Fibroblast of peridontal ligament (primary cell): ENCODE measurements around the gene KLHDC10.
"Not testable (repeated sequence)": the region's sequence is repeated elsewhere in the genome, so short reads cannot be mapped to it uniquely, and the experiment has no call there.

ENCODE experiments used
- DNase-seq: peaks from one replicate; pipeline ENCODE4 v3.0.0-alpha.2; 2010; ENCODE audit errors: extremely low read depth

Gene KLHDC10

DNA sequence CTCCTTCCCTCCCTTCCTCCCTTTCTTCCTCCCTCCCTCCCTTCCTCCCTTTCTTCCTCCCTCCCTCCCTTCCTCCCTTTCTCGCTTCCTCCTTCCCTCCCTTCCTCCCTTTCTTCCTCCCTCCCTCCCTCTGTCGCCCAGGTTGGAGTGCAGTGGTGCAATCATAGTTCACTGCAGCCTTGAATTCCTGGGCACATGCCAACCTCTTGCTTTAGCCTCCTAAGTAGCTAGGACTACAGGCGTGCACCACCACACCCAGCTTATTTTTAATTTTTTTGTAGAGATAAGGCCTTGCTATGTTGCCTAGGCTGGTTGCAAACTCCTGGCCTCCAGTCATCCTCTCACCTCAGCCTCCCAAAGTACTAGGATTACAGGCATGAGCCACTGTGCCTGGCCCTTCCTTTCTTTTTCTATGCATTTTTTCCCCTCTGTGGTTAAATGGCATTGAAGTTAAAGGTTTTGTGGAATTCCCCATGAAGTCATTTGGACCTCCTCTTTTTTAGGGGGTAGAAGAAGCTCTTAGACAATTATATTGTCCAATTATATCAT lies 9.6 kb downstream of the KLHDC10 start:
- DNase-seq: no peak

DNA sequence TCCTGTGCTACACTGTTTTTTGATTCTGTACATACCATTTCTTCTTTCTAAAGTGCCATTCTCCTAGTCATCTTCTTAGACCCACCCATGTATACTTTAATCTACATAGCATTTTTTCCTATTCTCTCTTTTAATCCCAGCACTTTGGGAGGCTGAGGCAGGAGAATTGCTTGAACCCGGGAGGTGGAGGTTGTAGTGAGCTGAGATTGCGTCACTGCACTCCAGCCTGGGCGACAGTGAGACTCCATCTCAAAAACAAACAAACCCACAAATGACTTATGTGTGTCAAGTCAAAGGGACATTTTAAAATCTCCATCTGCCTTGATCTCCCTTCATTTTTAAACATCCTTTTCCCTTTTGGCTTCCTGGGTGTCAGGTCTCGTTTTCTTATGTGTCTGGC lies 13.2 kb downstream of the KLHDC10 start:
- DNase-seq: not testable (repeated sequence)

DNA sequence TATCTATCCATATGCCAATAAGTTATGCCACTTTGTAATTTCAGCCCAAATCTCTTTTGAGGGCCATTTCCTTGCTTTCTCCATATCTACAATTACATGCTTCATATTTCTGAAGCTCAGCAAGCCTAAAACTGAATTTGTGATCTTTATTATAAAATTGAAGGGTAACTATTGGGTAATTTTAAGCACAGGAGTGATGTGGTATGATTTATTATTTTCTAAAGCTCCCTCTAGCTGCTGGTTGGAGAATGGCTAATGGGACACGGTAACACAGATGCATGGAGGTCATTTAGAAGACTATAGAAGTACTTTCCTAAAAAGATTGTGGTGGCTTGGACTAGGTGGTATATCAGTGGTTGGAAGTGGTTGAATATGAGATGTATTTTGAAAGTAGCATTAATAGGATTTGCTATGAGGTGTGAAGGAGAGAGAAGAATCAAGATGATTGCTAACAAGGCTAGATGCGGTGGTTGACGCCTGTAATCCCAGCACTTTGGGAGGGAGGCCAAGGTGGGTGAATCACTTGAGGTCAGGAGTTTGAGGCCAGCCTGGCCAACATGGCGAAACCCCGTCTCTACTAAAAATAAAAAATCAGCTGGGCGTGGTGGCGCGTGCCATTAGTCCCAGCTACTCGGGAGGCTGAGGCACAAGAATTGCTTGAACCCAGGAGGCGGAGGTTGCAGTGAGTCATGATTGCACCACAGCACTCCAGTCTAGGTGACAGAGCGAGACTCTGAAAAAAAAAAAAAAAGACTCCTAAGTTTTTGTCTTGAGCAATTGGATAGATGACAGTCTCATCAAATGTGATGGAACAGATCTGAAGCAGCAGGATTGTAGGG lies 13.9 kb downstream of the KLHDC10 start:
- no peak for DNase-seq

DNA sequence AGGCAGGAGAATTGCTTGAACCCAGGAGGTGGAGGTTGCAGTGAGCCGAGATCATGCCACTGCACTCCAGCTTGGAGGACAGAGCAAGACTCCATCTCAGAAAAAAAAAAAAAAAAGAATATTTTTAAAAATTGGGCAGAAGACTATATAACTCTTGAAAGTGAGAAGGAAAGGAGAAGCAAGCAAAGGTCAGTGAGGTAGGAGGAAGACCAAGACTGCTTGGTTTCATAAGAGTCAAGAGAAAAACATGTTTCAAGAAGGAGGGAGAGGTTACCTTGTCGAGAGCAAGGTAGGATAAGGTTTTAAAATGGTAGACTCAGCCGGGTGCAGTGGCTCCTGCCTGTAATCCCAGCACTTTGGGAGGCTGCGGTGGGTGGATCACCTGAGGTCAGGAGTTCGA lies 14.9 kb downstream of the KLHDC10 start:
- DNase-seq: not testable (repeated sequence)

DNA sequence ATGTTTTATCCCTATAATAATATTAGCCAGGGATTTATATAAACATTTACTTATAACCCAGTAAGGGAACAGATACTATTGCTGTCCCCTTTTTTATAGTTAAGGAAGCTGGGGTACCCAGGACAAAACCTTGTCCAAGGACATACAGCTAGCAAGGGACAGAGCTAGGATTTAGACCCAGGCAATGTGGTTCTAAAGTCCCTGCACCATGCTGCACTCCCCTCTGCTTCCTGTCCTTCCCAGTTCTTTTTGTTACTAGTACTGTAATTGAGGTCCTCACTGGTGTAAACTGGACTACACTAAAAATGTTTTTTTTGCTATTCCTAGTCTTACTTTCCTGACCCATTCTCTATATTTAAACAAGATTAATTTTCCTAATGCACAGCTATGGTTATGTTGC lies 16.6 kb downstream of the KLHDC10 start:
- DNase-seq: no peak

DNA sequence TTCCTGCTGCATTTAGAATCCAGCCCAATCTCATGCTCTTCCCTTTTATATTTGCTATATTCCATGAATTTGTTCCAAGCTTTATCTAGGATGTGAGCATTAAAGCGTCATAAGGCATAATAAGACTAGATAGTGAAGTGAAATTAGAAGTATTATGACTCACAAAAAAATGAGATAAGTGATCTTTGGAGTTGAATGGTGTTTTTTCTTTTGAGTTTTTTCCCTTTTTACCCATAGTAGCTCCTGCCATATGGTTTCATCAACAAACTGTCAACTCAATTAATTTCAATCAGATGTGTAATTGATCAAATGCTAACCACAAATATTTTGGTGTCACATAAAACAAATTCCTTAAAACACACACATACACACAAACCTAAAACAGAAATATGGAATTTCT lies 17.0 kb downstream of the KLHDC10 start:
- DNase-seq: no peak

DNA sequence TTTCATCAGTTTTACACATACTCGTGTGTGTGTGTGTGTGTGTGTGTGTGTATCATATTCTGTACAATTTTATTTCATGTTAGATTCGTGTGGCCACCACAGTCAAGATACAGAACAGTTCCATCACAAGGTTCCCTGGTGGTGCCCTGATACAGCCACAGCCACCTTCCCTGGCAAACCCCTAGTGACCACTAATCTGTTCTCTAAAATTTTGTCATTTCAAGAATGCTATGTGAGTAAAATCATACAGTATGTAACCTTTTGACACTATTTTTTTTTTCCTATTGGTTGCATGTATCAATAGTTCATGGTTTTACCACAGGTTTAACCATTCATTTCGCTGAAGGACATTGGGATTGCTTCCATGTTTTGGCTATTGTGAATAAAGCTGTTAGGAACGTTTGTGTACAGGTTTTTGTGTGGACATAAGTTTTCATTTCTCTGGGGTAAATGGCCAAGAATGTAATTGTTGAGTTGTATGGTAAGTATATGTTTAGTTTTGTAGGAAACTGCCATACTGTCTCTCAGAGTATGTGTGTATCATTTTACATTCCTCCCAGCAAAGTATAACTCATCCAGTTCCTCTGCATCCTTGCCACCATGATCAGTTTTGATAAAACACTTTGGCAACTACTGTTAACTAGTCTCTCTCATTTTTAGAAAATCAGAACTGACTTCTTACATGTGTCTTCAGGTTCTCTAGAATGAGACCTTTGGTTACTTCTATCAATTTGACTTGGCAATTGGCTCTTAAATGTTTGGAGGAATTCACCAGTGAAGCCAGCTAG lies 20.6 kb downstream of the KLHDC10 start:
- no peak for DNase-seq

DNA sequence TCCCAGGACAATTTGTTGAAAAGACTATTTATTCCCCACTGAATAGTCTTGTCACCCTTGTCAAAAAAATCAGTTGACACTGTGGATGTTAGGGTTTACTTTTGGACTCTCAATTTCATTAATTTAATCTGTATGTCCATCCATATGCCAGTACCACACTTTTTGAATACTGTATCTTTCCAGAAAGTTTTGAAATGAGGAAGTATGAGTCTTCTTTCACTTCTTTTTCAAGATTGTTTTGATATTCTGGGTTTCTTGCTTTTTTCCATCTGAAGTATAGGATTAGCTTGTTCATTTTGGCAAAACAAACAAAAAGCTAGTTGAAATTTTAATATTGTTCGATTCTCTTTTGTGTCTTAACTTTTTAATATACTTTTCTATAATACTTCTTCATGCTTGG lies 21.7 kb downstream of the KLHDC10 start:
- no peak for DNase-seq

DNA sequence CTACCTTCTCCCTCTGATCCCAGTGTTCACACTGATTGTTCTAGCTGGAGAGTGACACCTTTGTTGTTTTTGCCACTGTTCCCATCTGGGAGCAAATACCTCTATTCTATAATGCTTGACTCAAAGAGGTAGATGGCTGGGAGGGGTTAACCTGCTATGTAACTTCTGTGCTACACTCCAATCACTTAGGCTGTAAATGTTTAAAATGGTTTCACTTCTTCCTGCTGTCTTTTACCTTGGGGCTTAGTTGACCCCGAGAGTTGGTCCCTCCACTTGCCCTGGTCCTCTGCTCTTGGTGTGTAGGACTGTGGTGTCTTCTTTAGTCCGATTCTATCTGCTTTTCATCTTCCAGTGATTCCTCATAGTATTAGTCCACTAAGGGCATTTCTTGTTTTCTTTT lies 22.3 kb downstream of the KLHDC10 start:
- no peak for DNase-seq

DNA sequence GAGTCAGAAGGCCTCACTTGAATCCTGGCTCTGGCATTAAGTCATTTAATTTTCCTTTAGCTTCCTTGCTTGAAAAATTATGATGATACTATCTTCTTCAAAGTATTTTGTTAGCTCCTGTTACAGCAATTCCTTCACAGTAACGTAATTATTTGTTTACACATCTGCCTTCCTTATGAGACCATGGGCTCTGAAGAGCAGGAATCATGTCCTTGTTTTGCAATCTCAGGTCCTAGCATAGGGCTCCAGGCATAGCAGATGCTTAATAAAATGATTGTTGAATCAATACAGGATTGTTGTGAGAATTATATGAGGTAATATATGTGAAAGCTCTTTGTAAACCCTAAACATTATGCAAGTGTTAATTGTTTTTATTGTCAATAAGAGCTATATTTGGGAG lies 25.5 kb downstream of the KLHDC10 start:
- peak; percentile 25 for DNase-seq

DNA sequence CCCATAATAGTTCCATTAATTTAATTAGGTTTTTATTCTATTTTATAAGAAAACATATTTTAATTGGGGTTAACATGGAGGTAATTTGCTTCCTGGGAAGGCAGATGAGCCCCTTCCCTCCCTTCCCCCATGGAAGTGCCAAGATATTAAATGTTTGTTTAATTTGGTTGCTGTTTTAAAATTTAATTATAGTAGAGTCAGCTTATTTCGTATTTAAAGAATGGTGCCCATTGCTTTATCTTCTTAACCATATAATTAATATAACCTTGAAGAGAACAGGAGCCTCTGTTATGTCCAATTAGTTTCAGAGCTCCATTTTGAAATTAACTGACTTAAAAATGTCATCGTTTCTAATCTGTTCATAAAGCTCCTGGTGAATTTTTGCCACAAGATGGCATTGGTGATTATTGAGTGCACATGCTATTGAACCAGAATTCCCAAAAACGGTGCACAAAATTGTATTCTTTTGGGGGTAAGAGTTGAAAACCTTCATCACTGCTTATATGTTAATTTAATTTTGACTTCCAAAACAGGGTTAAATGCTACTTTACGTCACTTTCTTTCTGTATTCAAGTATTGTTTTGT lies 26.0 kb downstream of the KLHDC10 start:
- DNase-seq: peak; percentile 37

DNA sequence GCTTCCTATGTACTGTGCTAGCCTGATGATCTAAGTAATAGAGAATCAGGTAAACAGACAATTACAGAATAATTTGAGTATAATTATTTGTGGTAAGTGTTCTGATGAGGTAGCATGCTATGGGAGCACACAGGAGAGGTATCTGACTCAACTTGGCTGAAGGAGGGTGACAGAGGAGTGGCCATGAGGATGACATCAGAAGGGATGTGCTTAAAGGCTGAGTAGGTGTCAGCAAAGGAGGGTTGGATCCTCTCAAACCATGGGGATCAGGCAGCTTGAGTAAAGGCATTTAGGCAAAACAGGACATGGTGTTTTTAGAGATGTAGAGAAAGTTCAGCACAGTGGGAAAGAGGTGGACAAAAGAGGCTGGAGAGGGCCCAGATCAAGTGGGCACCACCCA lies 29.0 kb downstream of the KLHDC10 start:
- no peak for DNase-seq

DNA sequence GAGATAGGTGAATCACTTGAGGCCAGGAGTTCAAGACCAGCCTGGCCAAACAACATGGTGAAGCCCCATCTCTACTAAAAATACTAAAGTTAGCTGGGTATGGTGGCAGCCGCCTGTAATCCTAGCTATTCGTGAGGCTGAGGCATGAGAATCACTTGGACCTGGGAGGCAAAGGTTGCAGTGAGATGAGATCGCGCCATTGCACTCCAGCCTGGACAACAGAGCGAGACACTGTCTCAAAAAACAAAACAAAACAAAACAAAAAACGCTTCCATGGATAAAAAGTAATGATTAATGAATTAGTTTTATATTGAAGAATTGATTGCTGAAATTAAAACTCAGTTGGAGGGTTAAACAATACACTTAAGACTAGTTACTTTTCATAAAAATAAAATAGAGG lies 32.3 kb downstream of the KLHDC10 start:
- no peak for DNase-seq

DNA sequence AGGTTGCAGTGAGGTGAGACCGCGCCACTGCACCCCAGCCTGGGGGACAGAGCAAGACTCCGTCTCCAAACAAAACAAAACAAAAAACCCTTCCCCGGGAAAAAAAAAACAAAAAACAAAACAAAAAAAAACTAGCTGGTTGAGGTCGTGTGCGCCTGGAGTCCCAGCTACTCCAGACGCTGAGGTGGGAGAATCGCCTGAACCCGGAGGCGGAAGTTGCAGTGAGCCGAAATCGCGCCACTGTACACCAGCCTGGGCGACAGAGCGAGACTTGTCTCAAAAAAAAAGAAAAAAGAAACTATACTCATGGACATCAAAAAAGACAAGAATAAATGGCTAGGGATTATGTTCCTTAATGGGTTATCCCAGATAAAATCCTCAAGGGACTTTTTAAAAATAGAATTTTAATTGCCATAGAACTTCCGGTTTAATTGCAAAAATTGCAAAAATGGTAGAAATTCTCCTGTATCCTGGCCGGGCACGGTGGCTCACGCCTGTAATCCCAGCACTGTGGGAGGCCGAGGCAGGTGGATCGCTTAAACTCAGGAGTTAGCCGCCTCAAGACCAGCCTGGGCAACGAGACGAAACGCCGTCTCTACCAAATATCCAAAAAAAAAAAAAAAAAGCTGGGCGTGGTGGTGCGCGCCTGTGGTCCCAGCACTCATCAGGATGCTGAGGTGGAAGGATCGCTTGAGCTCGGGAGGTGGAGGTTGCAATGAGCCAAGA lies 37.8 kb downstream of the KLHDC10 start:
- DNase-seq: no peak

DNA sequence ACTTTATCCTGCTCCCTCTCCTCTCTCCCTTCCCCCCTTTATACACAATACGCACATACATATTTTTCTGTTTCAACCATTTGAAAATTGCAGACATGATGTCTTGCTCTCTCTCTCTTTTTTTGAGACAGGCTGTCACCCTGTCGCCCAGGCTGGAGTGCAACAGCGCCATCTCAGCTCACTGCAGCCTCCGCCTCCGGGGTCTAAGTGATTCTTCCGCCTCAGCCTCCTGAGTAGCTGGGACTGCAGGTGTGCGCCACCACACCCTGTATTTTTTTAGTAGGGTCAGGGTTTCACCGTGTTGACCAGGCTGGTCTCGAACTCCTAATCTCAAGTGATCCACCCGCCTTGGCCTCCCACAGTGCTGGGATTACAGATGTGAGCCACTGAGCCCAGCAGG lies 38.5 kb downstream of the KLHDC10 start:
- DNase-seq: no peak

DNA sequence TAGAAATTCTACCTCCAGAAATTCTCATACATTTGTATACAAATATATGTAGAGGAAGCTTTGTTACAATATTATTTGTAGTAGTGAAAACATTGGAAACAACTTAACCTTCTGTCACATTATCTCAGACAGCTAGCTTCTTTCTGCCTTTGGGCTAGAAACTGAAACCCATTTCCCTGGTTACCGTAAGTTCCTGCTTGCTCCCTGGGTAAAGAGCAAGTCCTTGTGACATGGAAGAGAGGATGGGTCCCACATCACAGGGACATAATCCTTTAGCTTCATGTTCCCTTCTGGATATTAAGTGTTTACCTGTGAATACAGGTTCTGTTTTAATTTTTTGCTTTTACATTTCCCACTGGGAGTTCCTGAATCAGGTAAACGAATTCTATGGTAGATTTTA lies 41.8 kb downstream of the KLHDC10 start:
- DNase-seq: no peak

DNA sequence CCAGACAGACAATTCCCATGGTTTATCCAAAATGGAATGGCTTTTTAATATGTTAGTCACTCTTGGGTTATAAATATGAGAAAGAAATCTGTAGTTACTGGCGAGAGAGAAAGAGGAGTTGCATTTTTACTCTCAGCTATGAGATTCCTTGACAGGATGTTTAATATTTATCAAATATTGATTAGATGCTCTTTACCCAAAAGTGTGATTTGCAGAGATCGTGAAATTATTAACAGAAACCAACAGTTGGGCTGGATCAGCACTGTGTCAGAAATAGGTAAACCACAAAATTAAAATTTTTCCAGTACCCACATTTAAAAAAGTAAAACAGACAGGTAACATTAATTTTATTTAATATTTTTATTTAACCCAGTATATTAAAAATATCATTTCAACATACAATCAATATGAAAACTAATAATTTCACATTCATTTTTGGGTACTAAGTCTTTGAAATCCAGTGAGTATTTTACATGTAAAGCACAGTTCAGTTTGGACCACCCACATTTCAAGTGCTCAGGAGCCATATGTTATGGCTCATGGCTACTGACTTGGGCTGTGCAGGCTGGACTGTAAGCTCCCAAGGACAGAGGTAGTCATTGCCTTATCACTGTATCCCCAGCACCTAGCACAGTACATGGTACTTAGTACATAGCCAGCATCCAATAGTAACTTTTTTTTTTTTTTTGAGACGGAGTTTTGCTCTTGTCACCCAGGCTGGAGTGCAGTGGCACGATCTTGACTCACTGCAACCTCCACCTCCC lies 42.5 kb downstream of the KLHDC10 start:
- DNase-seq: no peak

DNA sequence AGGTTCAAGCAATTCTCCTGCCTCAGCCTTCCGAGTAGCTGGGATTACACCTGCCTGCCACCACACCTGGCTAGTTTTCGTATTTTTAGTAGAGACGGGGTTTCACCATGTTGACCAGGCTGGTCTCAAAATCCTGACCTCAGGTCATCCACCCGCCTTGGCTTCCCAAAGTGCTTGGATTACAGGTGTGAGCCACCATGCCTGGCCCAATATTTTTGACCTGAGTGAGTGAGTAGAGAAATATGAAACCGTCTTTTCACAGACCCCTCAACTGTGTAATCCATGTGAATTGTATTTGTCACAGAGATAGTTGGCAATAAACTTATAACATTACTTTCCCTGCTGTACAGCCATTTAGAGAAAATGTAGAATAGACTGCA lies 43.1 kb downstream of the KLHDC10 start:
- DNase-seq: not testable (repeated sequence)

DNA sequence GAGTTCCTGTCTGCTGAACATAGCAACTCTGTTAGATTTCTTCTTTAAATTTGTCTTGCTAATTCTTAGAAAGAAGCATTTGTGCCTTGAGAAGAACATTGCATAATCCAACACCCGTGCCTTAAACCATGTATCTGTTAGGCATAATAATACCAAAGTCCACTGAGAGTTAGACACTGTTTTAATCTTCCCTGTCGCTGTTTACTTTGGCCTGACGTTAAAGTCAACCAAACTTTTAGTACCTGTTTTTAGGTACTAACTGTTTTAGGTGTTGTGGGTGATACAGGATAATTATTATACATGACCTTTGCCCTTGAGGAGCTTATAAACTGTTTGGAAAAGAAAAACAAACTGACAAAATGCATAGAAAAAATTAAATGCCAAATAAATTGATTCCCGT lies 43.6 kb downstream of the KLHDC10 start:
- DNase-seq: no peak

DNA sequence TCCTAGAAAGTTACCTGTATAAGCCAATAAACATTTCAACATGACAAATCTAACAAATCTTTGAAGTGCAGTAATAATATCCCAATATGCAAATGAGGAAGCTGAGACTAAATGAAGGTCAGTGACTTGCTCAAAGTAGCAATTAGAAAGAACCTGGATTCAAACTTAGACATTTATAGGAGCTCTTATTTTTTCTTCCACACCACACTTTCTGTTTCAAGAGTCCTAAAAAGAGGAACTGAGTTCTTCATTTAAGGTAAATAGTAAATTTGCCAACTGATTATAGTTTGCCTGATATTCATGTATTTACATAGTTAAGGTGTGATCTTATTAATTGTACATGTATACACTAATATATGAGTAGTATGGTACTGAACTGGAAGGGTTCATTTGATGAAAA lies 44.0 kb downstream of the KLHDC10 start:
- DNase-seq: no peak

DNA sequence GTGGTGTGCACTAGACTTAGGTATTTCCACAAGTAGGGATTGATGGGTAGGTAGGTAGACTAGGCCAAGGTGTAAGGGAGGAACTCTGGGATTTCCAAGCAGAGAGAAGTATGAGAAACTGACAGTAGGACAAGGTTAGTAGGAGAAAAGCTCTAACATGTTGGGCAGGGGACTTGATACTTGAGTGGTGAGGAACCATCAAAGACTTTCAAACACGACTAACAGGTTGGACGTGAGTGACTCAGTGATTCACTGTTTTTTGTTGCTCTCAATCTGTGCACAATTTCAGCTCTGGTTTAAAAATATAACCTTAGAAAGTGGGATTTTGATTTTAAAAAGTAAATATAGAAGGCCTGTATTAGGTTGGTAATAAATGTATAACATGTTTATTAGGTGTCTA lies 44.4 kb downstream of the KLHDC10 start:
- no peak for DNase-seq
